ENCODE measurements around the gene RDM1. TPM values are rescaled to one million over a fixed set of nuclear protein-coding genes. Genes with fewer than 3 reads are reported as not detected.

RDM1 gene
- total RNA-seq, 1 experiment from 2014 or later = 6.2 TPM

DNA sequence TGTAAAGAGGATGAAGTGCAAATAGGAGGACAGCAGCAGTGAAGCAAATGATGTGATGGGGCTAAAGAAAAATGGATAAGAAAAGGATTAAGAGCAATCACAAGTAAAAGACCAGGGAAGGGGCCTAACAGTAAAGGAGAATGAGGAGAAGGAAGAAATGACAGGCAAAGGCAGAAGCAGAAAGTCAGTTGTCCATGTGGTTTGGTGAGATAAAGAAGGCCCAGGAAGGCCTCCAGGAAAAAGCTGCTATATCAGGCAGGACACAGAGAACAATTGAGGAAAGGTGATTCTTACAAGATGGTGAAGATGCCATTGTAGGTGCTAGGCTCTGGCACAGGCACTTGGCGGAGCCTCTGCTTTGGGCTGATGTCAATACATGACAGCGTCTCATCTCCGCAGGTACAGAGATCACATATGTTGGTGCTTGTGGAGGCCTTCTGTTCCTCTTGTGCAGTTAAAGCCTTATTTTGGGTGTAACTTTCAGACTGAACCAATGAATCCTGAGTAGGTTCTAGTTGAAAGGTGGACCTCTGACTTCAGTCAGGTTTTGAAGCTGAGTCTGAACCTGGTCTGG lies 18.1 kb downstream of the RDM1 start:
- no peak for DNase-seq
- no peaks in the 10 kb centered on the region for H3K4me1 Mint-ChIP-seq (ENCODE audit: low read depth, unreplicated experiment)
- peaks cover 3% of the 10 kb centered on the region for H3K9me3 Mint-ChIP-seq (ENCODE audit: low read depth, unreplicated experiment)
- no TSS peak for BruUV-seq (replicated peaks)
- no peak overlapping the region for H3K27ac Mint-ChIP-seq (ENCODE audit: unreplicated experiment)
- intact Hi-C loops (cut with micrococcal nuclease; ENCODE audit: unreplicated experiment) = no loop called here
- CTCF ChIA-PET = no interaction called here
- H3K36me3 Mint-ChIP-seq (ENCODE audit: insufficient read depth, unreplicated experiment) = no peaks in the 10 kb centered on the region
- TF ChIP-seq, protein P1, sequence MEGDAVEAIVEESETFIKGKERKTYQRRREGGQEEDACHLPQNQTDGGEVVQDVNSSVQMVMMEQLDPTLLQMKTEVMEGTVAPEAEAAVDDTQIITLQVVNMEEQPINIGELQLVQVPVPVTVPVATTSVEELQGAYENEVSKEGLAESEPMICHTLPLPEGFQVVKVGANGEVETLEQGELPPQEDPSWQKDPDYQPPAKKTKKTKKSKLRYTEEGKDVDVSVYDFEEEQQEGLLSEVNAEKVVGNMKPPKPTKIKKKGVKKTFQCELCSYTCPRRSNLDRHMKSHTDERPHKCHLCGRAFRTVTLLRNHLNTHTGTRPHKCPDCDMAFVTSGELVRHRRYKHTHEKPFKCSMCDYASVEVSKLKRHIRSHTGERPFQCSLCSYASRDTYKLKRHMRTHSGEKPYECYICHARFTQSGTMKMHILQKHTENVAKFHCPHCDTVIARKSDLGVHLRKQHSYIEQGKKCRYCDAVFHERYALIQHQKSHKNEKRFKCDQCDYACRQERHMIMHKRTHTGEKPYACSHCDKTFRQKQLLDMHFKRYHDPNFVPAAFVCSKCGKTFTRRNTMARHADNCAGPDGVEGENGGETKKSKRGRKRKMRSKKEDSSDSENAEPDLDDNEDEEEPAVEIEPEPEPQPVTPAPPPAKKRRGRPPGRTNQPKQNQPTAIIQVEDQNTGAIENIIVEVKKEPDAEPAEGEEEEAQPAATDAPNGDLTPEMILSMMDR (IDR thresholded peaks at IDR 0.05; ENCODE audit: unreplicated experiment) = no peak
- no peak overlapping the region for H3K4me3 Mint-ChIP-seq (ENCODE audit: low read depth, unreplicated experiment)
- H3K27me3 Mint-ChIP-seq (ENCODE audit: unreplicated experiment) = peaks cover 17% of the 10 kb centered on the region

DNA sequence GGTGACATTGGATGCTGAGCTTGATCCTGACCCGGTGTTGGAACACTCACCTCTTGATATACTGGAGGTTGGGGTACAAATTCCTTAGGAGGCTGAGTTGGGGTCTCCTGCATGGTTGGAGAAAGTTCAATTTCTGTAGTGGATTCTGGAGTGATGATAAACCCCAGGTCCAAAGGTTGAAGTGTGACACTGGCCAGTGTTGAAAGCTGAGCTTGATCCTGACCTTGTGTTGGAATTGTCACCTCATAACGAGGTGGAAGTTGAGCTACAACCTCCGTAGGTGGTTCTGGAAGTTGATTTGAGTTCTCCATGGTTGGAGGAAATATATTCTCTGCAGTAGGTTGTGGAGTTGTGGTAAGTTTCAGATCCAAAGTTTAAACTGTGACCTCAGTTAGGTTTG lies 21.2 kb downstream of the RDM1 start:
- intact Hi-C loops (cut with micrococcal nuclease; ENCODE audit: unreplicated experiment) = no loop called here
- Mint-ChIP-seq H3K36me3 (ENCODE audit: insufficient read depth, unreplicated experiment) (no peaks in the 10 kb centered on the region), H3K27ac (ENCODE audit: unreplicated experiment) (no peak overlapping the region), H3K4me1 (ENCODE audit: low read depth, unreplicated experiment) (no peaks in the 10 kb centered on the region), H3K9me3 (ENCODE audit: low read depth, unreplicated experiment) (peaks cover 3% of the 10 kb centered on the region), H3K27me3 (ENCODE audit: unreplicated experiment) (peaks cover 17% of the 10 kb centered on the region), H3K4me3 (ENCODE audit: low read depth, unreplicated experiment) (no peak overlapping the region)
- no peak for DNase-seq
- BruUV-seq (replicated peaks) = no TSS peak
- CTCF ChIA-PET = no interaction called here
- TF ChIP-seq, protein P1 (IDR thresholded peaks at IDR 0.05; ENCODE audit: unreplicated experiment) = no peak

DNA sequence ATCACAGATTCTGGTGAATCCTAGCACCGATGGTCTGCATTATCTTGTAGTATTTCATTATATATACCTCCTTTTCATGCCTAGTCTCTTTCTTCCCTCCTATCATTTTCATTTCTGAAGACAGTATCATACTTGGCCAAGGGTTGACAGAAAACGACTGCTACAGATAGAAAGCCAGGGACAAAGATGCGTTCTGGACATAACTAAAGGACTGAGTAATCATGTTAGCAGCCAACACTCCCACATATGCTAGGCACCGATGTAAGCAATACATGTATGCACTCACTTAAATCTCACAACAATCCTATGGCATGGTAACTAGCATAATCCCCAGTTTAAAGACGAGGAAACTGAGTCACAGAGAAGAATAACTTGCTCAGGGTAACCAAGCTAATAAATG lies 22.9 kb downstream of the RDM1 start:
- intact Hi-C loops (cut with micrococcal nuclease; ENCODE audit: unreplicated experiment) = no loop called here
- BruUV-seq (replicated peaks) = no TSS peak
- peaks cover 3% of the 10 kb centered on the region for H3K9me3 Mint-ChIP-seq (ENCODE audit: low read depth, unreplicated experiment)
- TF ChIP-seq, protein P1 (IDR thresholded peaks at IDR 0.05; ENCODE audit: unreplicated experiment) = no peak
- no peak for DNase-seq
- no peaks in the 10 kb centered on the region for H3K36me3 Mint-ChIP-seq (ENCODE audit: insufficient read depth, unreplicated experiment)
- no peak overlapping the region for H3K27ac Mint-ChIP-seq (ENCODE audit: unreplicated experiment)
- CTCF ChIA-PET = no interaction called here
- H3K27me3 Mint-ChIP-seq (ENCODE audit: unreplicated experiment) = peaks cover 17% of the 10 kb centered on the region
- no peak overlapping the region for H3K4me3 Mint-ChIP-seq (ENCODE audit: low read depth, unreplicated experiment)
- no peaks in the 10 kb centered on the region for H3K4me1 Mint-ChIP-seq (ENCODE audit: low read depth, unreplicated experiment)

DNA sequence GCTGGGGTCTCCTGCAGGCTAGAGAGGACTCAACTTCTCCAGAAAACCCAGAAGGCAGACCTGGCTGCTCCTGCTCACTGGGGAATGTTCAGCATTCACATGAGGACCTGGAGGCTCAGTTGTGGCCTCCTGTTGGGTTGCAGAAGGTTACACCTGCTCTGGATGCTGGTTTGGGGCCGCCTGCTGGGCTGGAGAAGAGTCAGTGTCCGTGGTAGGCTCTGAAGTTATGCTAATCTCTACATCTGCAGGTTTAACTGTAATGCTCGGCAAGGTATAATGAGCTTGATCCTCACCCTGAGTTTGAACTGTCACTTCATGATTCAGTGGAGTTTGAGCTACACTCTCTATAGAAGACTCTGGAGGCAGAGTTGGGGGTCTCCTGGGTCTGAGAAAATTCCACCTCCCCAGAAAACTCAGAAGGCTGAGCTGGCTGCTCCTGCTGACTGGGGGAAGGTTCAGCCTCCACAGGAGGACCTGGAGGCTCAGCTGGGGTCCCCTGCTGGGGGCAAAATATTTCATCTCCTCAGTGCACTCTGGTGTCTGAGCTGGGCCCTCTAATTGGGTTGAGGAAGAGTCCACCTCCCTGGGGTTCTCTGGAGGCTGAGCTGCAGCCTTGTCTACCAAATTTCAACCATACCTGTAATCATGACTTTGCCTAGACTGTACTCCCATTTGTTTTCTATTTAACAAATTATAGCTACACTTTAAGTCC lies 23.5 kb downstream of the RDM1 start:
- Mint-ChIP-seq H3K27me3 (ENCODE audit: unreplicated experiment) (peaks cover 17% of the 10 kb centered on the region), H3K9me3 (ENCODE audit: low read depth, unreplicated experiment) (peaks cover under 1% of the 10 kb centered on the region), H3K36me3 (ENCODE audit: insufficient read depth, unreplicated experiment) (no peaks in the 10 kb centered on the region), H3K4me1 (ENCODE audit: low read depth, unreplicated experiment) (no peaks in the 10 kb centered on the region), H3K27ac (ENCODE audit: unreplicated experiment) (no peak overlapping the region), H3K4me3 (ENCODE audit: low read depth, unreplicated experiment) (no peak overlapping the region)
- CTCF ChIA-PET = no interaction called here
- intact Hi-C loops (cut with micrococcal nuclease; ENCODE audit: unreplicated experiment) = no loop called here
- TF ChIP-seq, protein P1 (IDR thresholded peaks at IDR 0.05; ENCODE audit: unreplicated experiment) = no peak
- no peak for DNase-seq
- no TSS peak for BruUV-seq (replicated peaks)
